Measurements from ENCODE around the gene PLXDC2.

DNA sequence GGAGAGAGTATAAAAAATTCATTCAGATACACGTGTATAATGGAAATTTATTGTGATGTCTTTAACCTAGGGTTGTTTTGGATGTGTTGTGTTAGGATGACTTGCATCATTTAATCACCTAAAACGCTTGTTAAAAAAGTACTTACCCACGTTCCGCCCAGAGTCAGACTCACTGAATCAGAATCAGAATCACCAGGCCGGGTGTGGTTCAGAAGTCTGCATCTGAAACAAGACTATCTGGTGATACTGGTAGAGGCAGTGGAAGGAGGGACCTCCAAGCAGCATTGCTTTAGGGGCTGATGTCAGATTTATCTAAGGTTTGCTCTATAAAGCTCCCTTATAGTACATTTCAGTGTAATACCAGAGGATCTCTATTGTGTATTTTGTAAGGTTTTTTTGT lies 20.5 kb upstream of the PLXDC2 start:
- no peak for TF ChIP-seq EZH2 (IDR thresholded peaks at IDR 0.05; ENCODE audit: borderline replicate concordance, control insufficient read depth, low read depth, low read length)
- TF ChIP-seq CBX3 (IDR thresholded peaks at IDR 0.05; ENCODE audit: borderline replicate concordance, low read depth): no peak
